Measurements from ENCODE around the gene LTB4R2. TPM values are rescaled to one million over a fixed set of nuclear protein-coding genes. Genes with fewer than 3 reads are reported as not detected.

Gene LTB4R2
- total RNA-seq, 4 donors from 2014 or later = 7.7 to 37.2 (median 12.2) TPM

DNA sequence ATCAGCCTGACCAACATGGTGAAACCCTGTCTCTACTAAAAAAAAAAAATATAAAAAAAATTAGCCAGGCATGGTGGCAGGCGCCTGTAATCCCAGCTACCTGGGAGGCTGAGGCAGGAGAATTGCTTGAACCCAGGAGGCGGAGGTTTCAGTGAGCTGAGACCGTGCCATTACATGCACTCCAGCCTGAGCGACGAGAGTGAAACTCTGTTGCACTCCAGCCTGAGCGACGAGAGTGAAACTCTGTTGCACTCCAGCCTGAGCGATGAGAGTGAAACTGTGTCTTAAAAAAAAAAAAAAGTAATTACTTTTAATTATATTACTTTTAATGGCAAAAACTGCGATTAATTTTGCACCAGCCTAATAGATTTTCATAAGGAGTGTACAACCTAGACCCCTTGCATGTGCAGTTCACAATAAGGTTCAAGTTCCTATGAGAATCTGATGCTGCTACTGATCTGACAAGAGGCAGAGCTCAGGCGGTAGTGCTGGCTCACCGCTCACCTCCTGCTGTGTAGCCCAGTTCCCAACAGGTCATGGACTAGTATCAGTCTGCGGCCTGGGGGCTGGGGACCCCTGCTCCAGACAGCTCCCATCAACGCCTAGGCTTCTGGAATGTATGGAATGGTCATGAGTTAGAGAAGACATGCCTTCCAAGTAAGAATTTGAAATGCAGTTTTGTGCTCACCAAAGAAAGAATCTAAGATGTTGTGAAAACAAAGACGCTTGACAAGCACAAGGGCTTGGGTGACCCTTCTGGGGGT lies 11.5 kb downstream of the LTB4R2 start:
- no peaks in the 10 kb centered on the region for H3K36me3 ChIP-seq
- H3K27ac ChIP-seq = no peak overlapping the region
- no peaks in the 10 kb centered on the region for H3K9me3 ChIP-seq
- no peak overlapping the region for H3K4me3 ChIP-seq
- peaks cover 0 to 5% (median 0%) of the 10 kb centered on the region in 4 donors for H3K4me1 ChIP-seq
- TF ChIP-seq, protein P1, sequence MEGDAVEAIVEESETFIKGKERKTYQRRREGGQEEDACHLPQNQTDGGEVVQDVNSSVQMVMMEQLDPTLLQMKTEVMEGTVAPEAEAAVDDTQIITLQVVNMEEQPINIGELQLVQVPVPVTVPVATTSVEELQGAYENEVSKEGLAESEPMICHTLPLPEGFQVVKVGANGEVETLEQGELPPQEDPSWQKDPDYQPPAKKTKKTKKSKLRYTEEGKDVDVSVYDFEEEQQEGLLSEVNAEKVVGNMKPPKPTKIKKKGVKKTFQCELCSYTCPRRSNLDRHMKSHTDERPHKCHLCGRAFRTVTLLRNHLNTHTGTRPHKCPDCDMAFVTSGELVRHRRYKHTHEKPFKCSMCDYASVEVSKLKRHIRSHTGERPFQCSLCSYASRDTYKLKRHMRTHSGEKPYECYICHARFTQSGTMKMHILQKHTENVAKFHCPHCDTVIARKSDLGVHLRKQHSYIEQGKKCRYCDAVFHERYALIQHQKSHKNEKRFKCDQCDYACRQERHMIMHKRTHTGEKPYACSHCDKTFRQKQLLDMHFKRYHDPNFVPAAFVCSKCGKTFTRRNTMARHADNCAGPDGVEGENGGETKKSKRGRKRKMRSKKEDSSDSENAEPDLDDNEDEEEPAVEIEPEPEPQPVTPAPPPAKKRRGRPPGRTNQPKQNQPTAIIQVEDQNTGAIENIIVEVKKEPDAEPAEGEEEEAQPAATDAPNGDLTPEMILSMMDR (IDR thresholded peaks at IDR 0.05) = no peak
- no peak for TF ChIP-seq POLR2A (IDR thresholded peaks at IDR 0.05)
- no peak for DNase-seq
- no peaks in the 10 kb centered on the region for H3K27me3 ChIP-seq

DNA sequence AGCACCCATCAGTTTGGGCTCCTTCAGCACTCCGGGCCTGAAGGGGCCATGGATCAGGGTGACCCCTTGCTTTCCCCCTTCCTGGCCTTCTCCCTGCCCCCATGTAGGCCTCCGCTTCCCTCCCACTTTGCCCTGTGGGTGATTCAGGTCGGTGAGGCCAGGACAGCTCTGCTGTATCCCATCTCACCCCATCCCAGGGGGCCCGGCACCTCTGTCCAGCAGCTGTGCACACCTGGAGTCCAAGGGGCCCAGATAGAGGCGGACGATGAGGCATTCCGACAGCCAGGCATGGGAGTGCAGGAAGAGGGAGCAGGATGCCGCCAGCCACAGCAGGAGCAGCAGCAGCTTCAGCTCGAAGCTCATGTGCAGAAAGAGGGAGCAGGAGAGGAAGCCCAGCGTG lies 12.7 kb downstream of the LTB4R2 start:
- TF ChIP-seq POLR2A (IDR thresholded peaks at IDR 0.05) = no peak
- TF ChIP-seq, protein P1 (IDR thresholded peaks at IDR 0.05) = no peak
- Histone ChIP-seq H3K36me3 (no peaks in the 10 kb centered on the region), H3K27me3 (no peaks in the 10 kb centered on the region), H3K9me3 (no peaks in the 10 kb centered on the region), H3K4me1 (no peaks in the 10 kb centered on the region), H3K27ac (no peak overlapping the region), H3K4me3 (no peak overlapping the region)
- no peak for DNase-seq

DNA sequence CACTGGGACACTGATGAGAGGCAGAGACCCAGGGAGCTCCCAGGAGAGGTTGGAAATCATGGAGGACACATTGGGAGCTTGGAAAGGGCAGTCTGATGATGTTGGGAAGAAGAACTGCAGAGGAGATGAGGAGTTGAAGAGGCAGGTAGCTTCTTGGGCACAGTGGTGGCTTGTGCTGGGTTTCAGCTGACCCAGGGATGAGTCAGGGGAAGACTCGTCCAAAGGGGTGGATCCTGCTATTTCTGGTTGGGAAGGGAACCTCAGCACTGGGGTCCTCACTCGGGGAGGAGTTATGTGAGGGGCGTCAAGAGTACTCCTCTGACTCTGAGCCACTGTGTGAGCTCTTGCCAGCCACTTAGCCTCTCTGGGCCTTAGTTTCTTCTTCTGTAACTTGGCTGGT lies 13.4 kb downstream of the LTB4R2 start:
- no peak for DNase-seq
- Histone ChIP-seq H3K4me1 (no peaks in the 10 kb centered on the region), H3K4me3 (no peak overlapping the region), H3K9me3 (no peaks in the 10 kb centered on the region), H3K27ac (no peak overlapping the region), H3K36me3 (no peaks in the 10 kb centered on the region), H3K27me3 (no peaks in the 10 kb centered on the region)
- TF ChIP-seq POLR2A (IDR thresholded peaks at IDR 0.05) = no peak
- TF ChIP-seq, protein P1 (IDR thresholded peaks at IDR 0.05) = no peak

DNA sequence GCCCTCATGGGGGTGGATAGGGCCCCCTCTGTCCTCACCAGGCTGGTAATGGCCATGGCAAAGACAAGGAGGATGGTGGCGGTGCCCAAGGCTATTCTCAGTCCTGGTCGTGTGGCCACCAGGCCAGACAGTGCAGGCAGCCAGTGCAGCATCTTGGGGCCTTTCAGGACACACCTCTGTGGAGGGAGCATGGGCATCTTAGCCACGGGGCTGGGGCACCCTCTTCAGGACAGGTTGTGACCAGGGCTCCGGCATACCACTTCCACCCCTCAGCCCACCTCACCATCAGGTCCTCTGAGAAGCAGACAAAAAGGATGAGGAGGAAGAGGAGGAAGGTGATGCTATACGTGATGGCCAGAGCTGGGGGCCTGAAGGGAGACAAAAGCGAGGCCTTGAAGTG lies 14.1 kb downstream of the LTB4R2 start:
- H3K4me1 ChIP-seq = no peaks in the 10 kb centered on the region
- H3K27ac ChIP-seq = no peak overlapping the region
- no peak for DNase-seq
- H3K9me3 ChIP-seq = no peaks in the 10 kb centered on the region
- H3K4me3 ChIP-seq = no peak overlapping the region
- no peaks in the 10 kb centered on the region for H3K27me3 ChIP-seq
- TF ChIP-seq POLR2A (IDR thresholded peaks at IDR 0.05) = no peak
- TF ChIP-seq, protein P1 (IDR thresholded peaks at IDR 0.05) = no peak
- H3K36me3 ChIP-seq = no peaks in the 10 kb centered on the region

DNA sequence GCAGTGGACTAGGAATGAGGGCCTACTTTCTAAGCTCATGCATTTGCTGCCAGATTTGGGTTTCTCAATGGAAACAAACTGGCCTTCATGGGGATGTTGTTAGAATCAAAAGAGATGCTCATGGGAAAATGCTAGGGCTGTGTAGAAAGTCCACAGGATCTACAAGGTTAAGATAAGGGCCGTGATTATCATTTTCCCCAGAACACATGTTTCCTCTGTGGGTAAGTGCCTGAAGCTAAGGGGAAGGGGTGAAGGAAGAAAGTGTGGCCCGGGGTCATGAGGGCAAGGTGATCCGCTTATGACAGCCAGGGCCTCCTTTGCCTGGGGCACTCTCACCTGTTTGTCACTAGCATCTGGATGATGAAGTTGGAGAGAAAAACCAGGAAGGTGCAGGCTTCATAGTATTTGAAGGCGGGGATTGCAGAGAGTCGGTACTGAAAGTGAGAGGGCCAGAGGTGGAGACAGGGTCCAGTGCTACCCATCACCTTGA lies 15.1 kb downstream of the LTB4R2 start:
- Histone ChIP-seq H3K9me3 (no peaks in the 10 kb centered on the region), H3K4me3 (no peak overlapping the region), H3K36me3 (no peaks in the 10 kb centered on the region), H3K27ac (no peak overlapping the region), H3K4me1 (no peaks in the 10 kb centered on the region), H3K27me3 (no peaks in the 10 kb centered on the region)
- TF ChIP-seq, protein P1 (IDR thresholded peaks at IDR 0.05) = no peak
- no peak for TF ChIP-seq POLR2A (IDR thresholded peaks at IDR 0.05)
- no peak for DNase-seq
